Neutrophil (primary cell): ENCODE measurements around the gene PROSER3.

Experiments
- H3K27ac ChIP-seq: fragments of 200-600 bp; sonication (generic); 2 replicates; pipeline ENCODE4 v1.5.1; 2016; ENCODE audit warnings: mild to moderate bottlenecking, moderate library complexity
- H3K27me3 ChIP-seq: fragments of 200-600 bp; sonication (generic); 2 replicates; pipeline ENCODE4 v1.6.0; 2016; ENCODE audit warnings: mild to moderate bottlenecking
- H3K36me3 ChIP-seq: fragments of 200-600 bp; sonication (generic); 2 replicates; pipeline ENCODE4 v1.5.1; 2017
- H3K4me1 ChIP-seq, 2 experiments: fragments of 200-600 bp in 1 of 2; sonication (generic) in 1 of 2; 1 replicate in 1 of 2; 2 replicates in 1 of 2; pipeline versions ENCODE4 v1.5.1 to v1.6.1; 2013 to 2016; ENCODE audit warnings: low read depth in 1 of 2, low read length in 1 of 2, mild to moderate bottlenecking in 1 of 2, moderate library complexity in 1 of 2; ENCODE audit not compliant: control insufficient read depth in 1 of 2, insufficient read depth in 1 of 2
- H3K4me3 ChIP-seq, 2 experiments: fragments of 200-600 bp in 1 of 2; sonication (generic) in 1 of 2; 1 replicate in 1 of 2; 2 replicates in 1 of 2; pipeline ENCODE4 v1.5.1; 2013 to 2016; ENCODE audit warnings: low read depth in 1 of 2, low read length in 1 of 2, mild to moderate bottlenecking in 1 of 2, moderate library complexity in 1 of 2
- H3K9me3 ChIP-seq: fragments of 200-600 bp; sonication (generic); 2 replicates; pipeline ENCODE4 v1.5.1; 2016
- CTCF ChIP-seq: fragments of 200-600 bp; sonication (generic); IDR thresholded peaks from 2 replicates; pipeline ENCODE4 v1.5.1; 2016; ENCODE audit warnings: antibody characterized with exemption

Gene PROSER3

DNA sequence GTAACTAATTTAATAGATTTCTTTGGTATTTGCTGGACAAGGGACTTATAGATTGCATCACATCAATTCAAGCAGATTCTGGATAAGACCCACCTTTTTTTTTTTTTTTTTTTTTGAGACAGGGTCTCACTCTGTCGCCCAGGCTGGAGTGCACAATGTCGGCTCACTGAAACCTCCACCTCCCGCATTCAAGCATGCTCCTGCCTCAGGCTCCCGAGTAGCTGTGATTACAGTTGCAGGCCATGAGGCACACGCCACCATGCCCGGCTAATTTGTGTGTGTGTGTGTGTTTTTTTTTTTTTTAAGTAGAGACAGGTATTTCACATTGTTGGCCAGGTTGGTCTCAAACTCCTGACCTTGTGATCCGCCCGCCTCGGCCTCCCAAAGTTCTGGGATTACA lies 58.9 kb downstream of the PROSER3 start:
- Histone ChIP-seq H3K9me3 (no peaks in the 10 kb centered on the region), H3K27me3 (peaks cover 47% of the 10 kb centered on the region), H3K4me1 (no peaks in the 10 kb centered on the region), H3K4me3 (no peak overlapping the region), H3K27ac (no peak overlapping the region), H3K36me3 (no peaks in the 10 kb centered on the region)
- no peak for TF ChIP-seq CTCF

DNA sequence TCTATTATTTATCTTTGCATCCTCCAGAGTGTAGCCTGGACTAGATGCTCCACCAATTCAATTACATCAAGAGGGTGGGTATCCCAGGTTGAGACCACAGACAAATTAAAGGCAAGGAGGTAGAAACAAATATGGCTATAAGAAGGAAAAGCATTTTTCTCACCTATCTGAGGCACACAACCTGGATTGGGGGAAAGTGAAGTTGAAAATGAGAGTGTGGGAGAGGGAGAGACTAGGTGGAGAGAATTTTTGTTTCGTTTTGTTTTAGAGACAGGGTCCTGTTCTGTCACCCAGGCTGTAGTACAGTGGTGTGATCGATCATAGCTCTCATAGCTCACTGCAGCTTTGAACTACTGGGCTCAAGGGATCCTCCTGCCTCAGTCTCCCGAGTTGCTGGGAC lies 60.5 kb downstream of the PROSER3 start:
- peaks cover 47% of the 10 kb centered on the region for H3K27me3 ChIP-seq
- H3K36me3 ChIP-seq: no peaks in the 10 kb centered on the region
- H3K4me1 ChIP-seq: no peaks in the 10 kb centered on the region
- no peak overlapping the region for H3K27ac ChIP-seq
- TF ChIP-seq CTCF: no peak
- no peaks in the 10 kb centered on the region for H3K9me3 ChIP-seq
- no peak overlapping the region for H3K4me3 ChIP-seq
